ENCODE data around the gene ANKRD12. TPM values are rescaled to one million over a fixed set of nuclear protein-coding genes. Genes with fewer than 3 reads are reported as not detected.

ANKRD12 gene
- total RNA-seq, 1 donor from 2014 or later: 11.4 TPM

GRCh38 chr18:9188359-9189231 is 52.0 kb downstream of the ANKRD12 start:
- H3K9me3 ChIP-seq: no peaks in the 10 kb centered on the region
- intact Hi-C loops (cut with DNase I): no loop called here
- no peak for DNase-seq (ENCODE audit: low spot score in 2 of 2)

GRCh38 chr18:9189491-9189890 is 52.9 kb downstream of the ANKRD12 start:
- Histone ChIP-seq H3K4me1 (peaks cover 4 to 12% of the 10 kb centered on the region in 2 donors), H3K27ac (peak overlapping the region in 1 of 2 donors; percentile 36), H3K27me3 (no peaks in the 10 kb centered on the region), H3K36me3 (peaks cover 2 to 3% of the 10 kb centered on the region in 2 donors), H3K9me3 (no peaks in the 10 kb centered on the region), H3K4me3 (no peak overlapping the region)
- TF ChIP-seq CTCF (IDR thresholded peaks at IDR 0.05): no peak
- intact Hi-C loops (cut with DNase I): no loop called here
- no peak for DNase-seq (ENCODE audit: low spot score in 2 of 2)

More at GRCh38 chr18:9188359-9189231, 52.0 kb downstream of the ANKRD12 start:
- no peak for TF ChIP-seq CTCF (IDR thresholded peaks at IDR 0.05)
- Histone ChIP-seq H3K36me3 (peaks cover 2 to 8% of the 10 kb centered on the region in 2 donors), H3K27me3 (no peaks in the 10 kb centered on the region), H3K27ac (peak overlapping the region; percentile 26 to 36), H3K4me3 (no peak overlapping the region), H3K4me1 (peaks cover 4 to 12% of the 10 kb centered on the region in 2 donors)

- Histone ChIP-seq H3K4me3 (no peak overlapping the region), H3K4me1 (peaks cover 4 to 8% of the 10 kb centered on the region in 2 donors), H3K36me3 (peaks cover 0 to 10% of the 10 kb centered on the region in 2 donors), H3K27ac (no peak overlapping the region), H3K9me3 (no peaks in the 10 kb centered on the region), H3K27me3 (no peaks in the 10 kb centered on the region)
- DNase-seq (ENCODE audit: low spot score in 2 of 2): no peak
- intact Hi-C loops (cut with DNase I): no loop called here
- TF ChIP-seq CTCF (IDR thresholded peaks at IDR 0.05): no peak
These were observed 55.2 kb downstream of the ANKRD12 start for GRCh38 chr18:9191658-9192256.

GRCh38 chr18:9193031-9193430 is 56.5 kb downstream of the ANKRD12 start:
- H3K27ac ChIP-seq: no peak overlapping the region
- intact Hi-C loops (cut with DNase I): no loop called here
- DNase-seq (ENCODE audit: low spot score in 2 of 2): no peak
- no peak for TF ChIP-seq CTCF (IDR thresholded peaks at IDR 0.05)
- H3K4me1 ChIP-seq: peaks cover 4 to 8% of the 10 kb centered on the region in 2 donors
- H3K4me3 ChIP-seq: no peak overlapping the region
- no peaks in the 10 kb centered on the region for H3K27me3 ChIP-seq
- no peaks in the 10 kb centered on the region for H3K9me3 ChIP-seq
- peaks cover 0 to 10% of the 10 kb centered on the region in 2 donors for H3K36me3 ChIP-seq

- no peak overlapping the region for H3K4me3 ChIP-seq
- no peaks in the 10 kb centered on the region for H3K27me3 ChIP-seq
- peaks cover 2 to 10% of the 10 kb centered on the region in 2 donors for H3K36me3 ChIP-seq
- no peak overlapping the region for H3K27ac ChIP-seq
- no peak for DNase-seq (ENCODE audit: low spot score in 2 of 2)
- intact Hi-C loops (cut with DNase I): no loop called here
- H3K4me1 ChIP-seq: no peaks in the 10 kb centered on the region
- no peak for TF ChIP-seq CTCF (IDR thresholded peaks at IDR 0.05)
- H3K9me3 ChIP-seq: no peaks in the 10 kb centered on the region
These were observed 60.0 kb downstream of the ANKRD12 start for GRCh38 chr18:9196568-9196967.

Measured in ascending aorta (tissue), 2 donors.